Heart right ventricle (tissue), 16 donors: ENCODE results near the gene CHRNG. TPM values are rescaled to one million over a fixed set of nuclear protein-coding genes. Genes with fewer than 3 reads are reported as not detected.
A peak's percentile ranks its signal among the peaks of the same experiment; 100 is the strongest.

Experiments used
- ATAC-seq, 8 donors: fragments of 200-7000 bp; cut with Tn5 transposase; one replicate each; pipeline ENCODE4 v1.9.1; 2020; ENCODE audit warnings: mild to moderate bottlenecking in 8 of 8, moderate library complexity in 8 of 8, moderate number of reproducible peaks in 1 of 8
- DNase-seq, 2 donors: peaks; one replicate each; pipeline ENCODE4 v3.0.0-alpha.2; 2020
- H3K27ac ChIP-seq, 10 donors: fragments of 200-600 bp; sonication (generic) in 2 of 10; one replicate each; pipeline versions ENCODE4 v1.5.0 to v1.8.0; 2020 to 2022; ENCODE audit warnings: mild to moderate bottlenecking in 3 of 10
- H3K27me3 ChIP-seq, 7 donors: fragments of 200-600 bp; one replicate each; pipeline ENCODE4 v1.8.0; 2021 to 2022; ENCODE audit warnings: mild to moderate bottlenecking in 2 of 7
- H3K36me3 ChIP-seq, 9 donors: fragments of 200-600 bp; sonication (generic) in 1 of 9; one replicate each; pipeline versions ENCODE4 v1.5.0 to v1.8.0; 2020 to 2022; ENCODE audit warnings: mild to moderate bottlenecking in 2 of 9
- H3K4me1 ChIP-seq, 9 donors: fragments of 200-600 bp; sonication (generic) in 1 of 9; one replicate each; pipeline versions ENCODE4 v1.5.0 to v1.8.0; 2020 to 2022; ENCODE audit warnings: mild to moderate bottlenecking in 4 of 9
- H3K4me3 ChIP-seq, 10 donors: fragments of 200-600 bp; sonication (generic) in 2 of 10; one replicate each; pipeline versions ENCODE4 v1.5.0 to v1.8.0; 2020 to 2022; ENCODE audit warnings: mild to moderate bottlenecking in 7 of 10, moderate library complexity in 2 of 10
- H3K9me3 ChIP-seq, 11 donors: fragments of 200-600 bp in 10 of 11; sonication (generic) in 2 of 11; one replicate each; pipeline versions ENCODE4 v1.5.0 to v1.8.0; 2013 to 2022; ENCODE audit warnings: mild to moderate bottlenecking in 2 of 11, control low read depth in 1 of 11, moderate library complexity in 1 of 11
- WGBS, 2 donors: extraction: QIAGEN DNeasy Blood & Tissue Kit; methylation state at CpG; one replicate each; pipeline ENCODE4 v1.1.7; 2013; ENCODE audit warnings: inconsistent platforms in 1 of 2; 5-methylcytosine and 5-hydroxymethylcytosine counted together
- intact Hi-C, 10 donors: fragments of 100-400 bp; cut with DNase I; formaldehyde crosslinking; loops; one replicate each; pipeline versions ENCODE4 v1.11.1 to v1.14.2; 2022
- polyA plus RNA-seq, 2 donors: library from polyadenylated mRNA; stranded (reverse); fragments of 200-250 nt; gene quantifications; one replicate each; pipeline ENCODE4 v1.2.3, GENCODE V29; 2013
- total RNA-seq, 10 donors: library from RNA; stranded (reverse); fragmentation: NEBNext Ultra II Directional in 3 of 10; extraction: Animal tissue kit (Norgen Biotek cat#: 25700) in 3 of 10; gene quantifications; one replicate each; pipeline versions ENCODE4 v1.2.1 to v1.2.4, GENCODE V29; 2021 to 2023
- TF ChIP-seq, protein P1 (sequence below), 9 donors: fragments of 200-600 bp; sonication (generic) in 2 of 9; IDR thresholded peaks; one replicate each; pipeline versions ENCODE4 v1.5.0 to v1.8.0; 2021 to 2022; ENCODE audit warnings: antibody characterized with exemption in 9 of 9, mild to moderate bottlenecking in 5 of 9, moderate library complexity in 1 of 9
- donor health status: Arrhythmogenic right ventricular cardiomyopathy.
- donor health status: ischemic (EF 13 %, LVEDD 7.1; RV severe dilation, severe dysfunction).
- donor health status: healthy with polysubstance abuse.
- donor health status: DM: no; HTN: yes; CAD: no.
- donor health status: DM: no; HTN: no; CAD: no.
- donor health status: ischemic (EF 25% LVEDD 6.9; RV normal size, moderate dysfunction).
- donor health status: ischemic (EF 25% LVEDD 5.7; RV mildly dilated, moderate dysfunction).
- donor health status: healthy.
- donor health status: DM: yes; HTN: yes; CAD: no.
- donor health status: Ischemic cardiomyopathy.
- donor health status: ischemic (EF 35%, LVEDD 5.7; RV mildly dilated, moderate dysfunction).
- donor health status: nonischemic (EF 11% LVEDD 7.7; RV severe dilation, severe dysfunction).
- donor health status: DM: yes; HTN: yes; CAD: no.
- donor health status: PGD.
- donor health status: ischemic (EF 29% LVEDD 5.4; RV normal size, mild dysfunction).
- donor health status: nonischemic (EF 23%, LVEDD 6.1; RV moderate dilation, normal function).

Gene CHRNG
- total and polyA plus RNA-seq, 12 donors: not detected

GRCh38 chr2:232522623-232523401 is 16.7 kb upstream of the CHRNG start:
- 20 to 24% methylated on average over 46 of the region's 46 CpGs for WGBS, 2 donors
- DNase-seq (no peak), ATAC-seq (no peak)
- peak overlapping the region in 5 of 10 donors; percentile 15 to 36 (median 21) for H3K4me3 ChIP-seq
- H3K27ac ChIP-seq: no peak overlapping the region
- H3K27me3 ChIP-seq: peaks cover 20 to 82% (median 80%) of the 10 kb centered on the region in 7 donors
- TF ChIP-seq, protein P1, sequence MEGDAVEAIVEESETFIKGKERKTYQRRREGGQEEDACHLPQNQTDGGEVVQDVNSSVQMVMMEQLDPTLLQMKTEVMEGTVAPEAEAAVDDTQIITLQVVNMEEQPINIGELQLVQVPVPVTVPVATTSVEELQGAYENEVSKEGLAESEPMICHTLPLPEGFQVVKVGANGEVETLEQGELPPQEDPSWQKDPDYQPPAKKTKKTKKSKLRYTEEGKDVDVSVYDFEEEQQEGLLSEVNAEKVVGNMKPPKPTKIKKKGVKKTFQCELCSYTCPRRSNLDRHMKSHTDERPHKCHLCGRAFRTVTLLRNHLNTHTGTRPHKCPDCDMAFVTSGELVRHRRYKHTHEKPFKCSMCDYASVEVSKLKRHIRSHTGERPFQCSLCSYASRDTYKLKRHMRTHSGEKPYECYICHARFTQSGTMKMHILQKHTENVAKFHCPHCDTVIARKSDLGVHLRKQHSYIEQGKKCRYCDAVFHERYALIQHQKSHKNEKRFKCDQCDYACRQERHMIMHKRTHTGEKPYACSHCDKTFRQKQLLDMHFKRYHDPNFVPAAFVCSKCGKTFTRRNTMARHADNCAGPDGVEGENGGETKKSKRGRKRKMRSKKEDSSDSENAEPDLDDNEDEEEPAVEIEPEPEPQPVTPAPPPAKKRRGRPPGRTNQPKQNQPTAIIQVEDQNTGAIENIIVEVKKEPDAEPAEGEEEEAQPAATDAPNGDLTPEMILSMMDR (IDR thresholded peaks at IDR 0.05): no peak
- intact Hi-C loops: loop anchor here (2.0 to 10.0 kb wide), 8 partner anchors 76 to 618 kb away; no protein-coding TSS in a partner anchor
- H3K4me1 ChIP-seq: peaks cover 5 to 39% (median 31%) of the 10 kb centered on the region in 9 donors
- no peaks in the 10 kb centered on the region for H3K36me3 ChIP-seq
- no peaks in the 10 kb centered on the region for H3K9me3 ChIP-seq

DNA sequence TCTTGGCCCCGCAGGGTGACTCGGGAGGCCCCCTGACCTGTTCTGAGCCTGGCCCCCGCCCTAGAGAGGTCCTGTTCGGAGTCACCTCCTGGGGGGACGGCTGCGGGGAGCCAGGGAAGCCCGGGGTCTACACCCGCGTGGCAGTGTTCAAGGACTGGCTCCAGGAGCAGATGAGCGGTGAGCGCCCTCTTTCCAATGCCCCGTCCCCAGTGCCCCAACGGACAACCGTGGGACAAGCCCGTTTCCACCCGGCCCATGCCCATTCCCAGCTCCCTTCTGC is 16.1 kb upstream of the CHRNG start:
- no peaks in the 10 kb centered on the region for H3K9me3 ChIP-seq
- 10 to 14% methylated on average over 16 of the region's 16 CpGs for WGBS, 2 donors
- H3K27ac ChIP-seq: no peak overlapping the region
- H3K4me3 ChIP-seq: peak overlapping the region in 8 of 10 donors; percentile 37 to 48 (median 43)
- TF ChIP-seq, protein P1 (IDR thresholded peaks at IDR 0.05): no peak
- intact Hi-C loops: loop anchor here (2.0 to 10.0 kb wide), 8 partner anchors 76 to 619 kb away; no protein-coding TSS in a partner anchor
- H3K36me3 ChIP-seq: no peaks in the 10 kb centered on the region
- peak in 1 of 8 donors; percentile 1 for ATAC-seq
- DNase-seq: no peak
- peaks cover 5 to 39% (median 31%) of the 10 kb centered on the region in 9 donors for H3K4me1 ChIP-seq
- H3K27me3 ChIP-seq: peaks cover 20 to 80% (median 75%) of the 10 kb centered on the region in 7 donors

- peak overlapping the region; percentile 0 to 48 (median 41) for H3K4me3 ChIP-seq
- peaks cover 5 to 39% (median 31%) of the 10 kb centered on the region in 9 donors for H3K4me1 ChIP-seq
- H3K27ac ChIP-seq: no peak overlapping the region
- intact Hi-C loops: loop anchor here (2.0 to 10.0 kb wide), 8 partner anchors 77 to 619 kb away; no protein-coding TSS in a partner anchor
- DNase-seq (no peak), ATAC-seq (peak in 7 of 8 donors; percentile 8 to 56 (median 33))
- WGBS, 2 donors: 2% methylated on average over 73 to 75 of the region's 75 CpGs
- peaks cover 20 to 79% (median 70%) of the 10 kb centered on the region in 7 donors for H3K27me3 ChIP-seq
- TF ChIP-seq, protein P1 (IDR thresholded peaks at IDR 0.05): peak in 7 of 9 donors; percentile 10 to 49 (median 25)
- no peaks in the 10 kb centered on the region for H3K36me3 ChIP-seq
- H3K9me3 ChIP-seq: no peaks in the 10 kb centered on the region
Measured at GRCh38 chr2:232523682-232524597, 15.6 kb upstream of the CHRNG start.

DNA sequence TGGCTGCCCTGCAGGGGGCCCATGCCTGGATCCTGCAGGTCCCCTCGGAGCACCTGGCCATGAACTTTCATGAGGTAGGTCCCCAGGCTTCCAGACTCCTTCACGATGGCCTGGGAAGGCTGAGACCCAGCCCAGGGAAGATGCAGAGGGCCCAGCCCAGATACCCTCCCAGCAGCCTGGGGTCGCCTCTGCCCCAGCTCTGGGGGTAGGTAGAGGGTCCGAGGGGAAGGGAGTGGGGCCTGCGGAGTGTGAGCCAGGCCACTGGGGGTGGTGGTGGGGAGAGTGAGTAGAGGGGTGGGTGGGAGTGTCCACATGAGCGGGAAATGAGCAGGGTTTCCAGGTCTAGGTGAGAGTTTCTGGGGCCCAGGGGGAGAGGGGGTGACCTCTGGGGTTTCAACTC is 14.7 kb upstream of the CHRNG start:
- no peak overlapping the region for H3K27ac ChIP-seq
- H3K4me1 ChIP-seq: peaks cover 5 to 39% (median 31%) of the 10 kb centered on the region in 9 donors
- DNase-seq (no peak), ATAC-seq (no peak)
- WGBS, 2 donors: 70 to 75% methylated on average over 5 to 6 of the region's 6 CpGs
- H3K36me3 ChIP-seq: no peaks in the 10 kb centered on the region
- peaks cover 20 to 72% (median 64%) of the 10 kb centered on the region in 7 donors for H3K27me3 ChIP-seq
- no peak overlapping the region for H3K4me3 ChIP-seq
- no peaks in the 10 kb centered on the region for H3K9me3 ChIP-seq
- TF ChIP-seq, protein P1 (IDR thresholded peaks at IDR 0.05): no peak
- intact Hi-C loops: loop anchor here (5.0 to 10.0 kb wide), 6 partner anchors 77 to 620 kb away; no protein-coding TSS in a partner anchor
